Liver (tissue), 9 donors: ENCODE data around the gene ULK3. TPM values are rescaled to one million over a fixed set of nuclear protein-coding genes. Genes with fewer than 3 reads are reported as not detected.

Experiments used
- DNase-seq: peaks from one replicate; pipeline ENCODE4 v3.0.0-alpha.2; 2017; ENCODE audit warnings: low spot score
- H3K27ac ChIP-seq, 2 donors: one replicate each; pipeline ENCODE4 v1.7.0; 2013; ENCODE audit warnings: inconsistent platforms in 2 of 2, low read length in 2 of 2, control low read depth in 1 of 2, low read depth in 1 of 2, mild to moderate bottlenecking in 1 of 2
- H3K27me3 ChIP-seq, 4 donors: one replicate each; pipeline versions ENCODE4 v1.6.1 to v1.7.0; 2013; ENCODE audit warnings: low read length in 3 of 4, inconsistent platforms in 1 of 4, mild to moderate bottlenecking in 1 of 4, moderate library complexity in 1 of 4; ENCODE audit not compliant: control insufficient read depth in 4 of 4, insufficient read depth in 4 of 4
- H3K36me3 ChIP-seq, 4 donors: one replicate each; pipeline versions ENCODE4 v1.6.1 to v1.7.0; 2013; ENCODE audit warnings: low read length in 3 of 4, mild to moderate bottlenecking in 3 of 4, low read depth in 1 of 4, moderate library complexity in 1 of 4; ENCODE audit not compliant: control insufficient read depth in 4 of 4, insufficient read depth in 3 of 4
- H3K4me1 ChIP-seq, 4 donors: one replicate each; pipeline versions ENCODE4 v1.6.1 to v1.7.0; 2013; ENCODE audit warnings: low read length in 3 of 4, mild to moderate bottlenecking in 3 of 4, moderate library complexity in 1 of 4; ENCODE audit not compliant: control insufficient read depth in 4 of 4, insufficient read depth in 4 of 4
- H3K4me3 ChIP-seq, 3 donors: one replicate each; pipeline versions ENCODE4 v1.6.1 to v1.7.0; 2013; ENCODE audit warnings: low read length in 3 of 3, control low read depth in 1 of 3, low read depth in 1 of 3, mild to moderate bottlenecking in 1 of 3
- H3K9ac ChIP-seq, 2 donors: one replicate each; pipeline ENCODE4 v1.7.0; 2013; ENCODE audit warnings: low read length in 2 of 2, mild to moderate bottlenecking in 2 of 2, moderate library complexity in 2 of 2, control low read depth in 1 of 2, low read depth in 1 of 2
- H3K9me3 ChIP-seq, 4 donors: one replicate each; pipeline versions ENCODE4 v1.6.1 to v1.7.0; 2013; ENCODE audit warnings: low read length in 3 of 4; ENCODE audit not compliant: control insufficient read depth in 4 of 4
- ATF3 ChIP-seq: IDR thresholded peaks from 2 replicates; pipeline ENCODE4 v1.6.1; 2016; ENCODE audit warnings: antibody characterized with exemption
- EGR1 ChIP-seq, 2 donors: IDR thresholded peaks; 2 replicates each; pipeline ENCODE4 v1.6.1; 2016 to 2018; ENCODE audit warnings: antibody characterized with exemption in 2 of 2, low read depth in 2 of 2
- FOXA1 ChIP-seq: IDR thresholded peaks from 2 replicates; pipeline ENCODE4 v1.6.1; 2016; ENCODE audit warnings: antibody characterized with exemption
- FOXA2 ChIP-seq: IDR thresholded peaks from 2 replicates; pipeline ENCODE4 v1.6.1; 2016; ENCODE audit warnings: antibody characterized with exemption
- GABPA ChIP-seq, 2 donors: IDR thresholded peaks in 1 of 2; conservative IDR thresholded peaks in 1 of 2; 2 replicates each; pipeline ENCODE4 v1.6.1; 2016; ENCODE audit warnings: antibody characterized with exemption in 2 of 2, mild to moderate bottlenecking in 1 of 2, moderate library complexity in 1 of 2
- HNF4A ChIP-seq, 2 donors: conservative IDR thresholded peaks; 2 replicates each; pipeline ENCODE4 v1.6.1; 2016; ENCODE audit warnings: antibody characterized with exemption in 2 of 2, mild to moderate bottlenecking in 2 of 2
- HNF4G ChIP-seq: IDR thresholded peaks from 2 replicates; pipeline ENCODE4 v1.6.1; 2016; ENCODE audit warnings: antibody characterized with exemption
- JUND ChIP-seq, 2 donors: IDR thresholded peaks; 2 replicates each; pipeline ENCODE4 v1.6.1; 2016; ENCODE audit warnings: antibody characterized with exemption in 2 of 2
- MAX ChIP-seq: IDR thresholded peaks from 2 replicates; pipeline ENCODE4 v1.6.1; 2016; ENCODE audit warnings: antibody characterized with exemption
- NR2F2 ChIP-seq: IDR thresholded peaks from 2 replicates; pipeline ENCODE4 v1.6.1; 2016; ENCODE audit warnings: antibody characterized with exemption
- RAD21 ChIP-seq, 2 donors: IDR thresholded peaks; 2 replicates each; pipeline ENCODE4 v1.6.1; 2016; ENCODE audit warnings: antibody characterized with exemption in 2 of 2, mild to moderate bottlenecking in 2 of 2
- REST ChIP-seq: IDR thresholded peaks from 2 replicates; pipeline ENCODE4 v1.6.1; 2016; ENCODE audit warnings: antibody characterized with exemption, mild to moderate bottlenecking
- RXRA ChIP-seq, 2 donors: IDR thresholded peaks; 2 replicates each; pipeline ENCODE4 v1.6.1; 2017 to 2018; ENCODE audit warnings: antibody characterized with exemption in 2 of 2, mild to moderate bottlenecking in 1 of 2
- SP1 ChIP-seq: IDR thresholded peaks from 2 replicates; pipeline ENCODE4 v1.6.1; 2018; ENCODE audit warnings: antibody characterized with exemption, mild to moderate bottlenecking
- TAF1 ChIP-seq: conservative IDR thresholded peaks from 2 replicates; pipeline ENCODE4 v1.6.1; 2016; ENCODE audit warnings: antibody characterized with exemption, mild to moderate bottlenecking
- YY1 ChIP-seq: IDR thresholded peaks from 2 replicates; pipeline ENCODE4 v1.6.1; 2016; ENCODE audit warnings: antibody characterized with exemption, mild to moderate bottlenecking
- ZBTB33 ChIP-seq: IDR thresholded peaks from 2 replicates; pipeline ENCODE4 v1.6.1; 2016; ENCODE audit warnings: antibody characterized with exemption
- WGBS: extraction: QIAGEN DNeasy Blood & Tissue Kit; methylation state at CpG from one replicate; pipeline ENCODE4 v1.1.7; 2013; 5-methylcytosine and 5-hydroxymethylcytosine counted together
- polyA plus RNA-seq, 2 donors: library from polyadenylated mRNA; stranded (reverse) in 1 of 2; unstranded in 1 of 2; fragments of 200-250 nt in 1 of 2; fragments of >200 nt in 1 of 2; fragmentation: Nextera tagmentation in 1 of 2; extraction: Ambion mirVana in 1 of 2; gene quantifications; one replicate each; pipeline versions ENCODE4 v1.2.1 to v1.2.3, GENCODE V29; 2013 to 2015
- total RNA-seq, 2 donors: library from RNA; depleted of rRNA; stranded (reverse); fragments of >200 nt; gene quantifications; one replicate each; pipeline ENCODE4 v1.2.3, GENCODE V29; 2014
- donor health status: healthy.
- donor health status: healthy.
- donor health status: healthy.
- donor health status: healthy.
- donor health status: healthy.

Gene ULK3
- total and polyA plus RNA-seq, 4 donors = 13.1 to 35.5 (median 21.4) TPM

GRCh38 chr15:74855857-74856256 lies 12.9 kb upstream of the ULK3 start:
- H3K4me3 ChIP-seq = no peak overlapping the region
- H3K27ac ChIP-seq = no peak overlapping the region
- no peak for DNase-seq
- H3K4me1 ChIP-seq = peaks cover 0 to 5% (median 0%) of the 10 kb centered on the region in 4 donors
- H3K36me3 ChIP-seq = peaks cover 8 to 35% (median 20%) of the 10 kb centered on the region in 4 donors
- no peak for TF ChIP-seq SP1
- no peak for TF ChIP-seq FOXA1
- no peak for TF ChIP-seq JUND (IDR thresholded peaks at IDR 0.05)
- no peak for TF ChIP-seq RXRA (IDR thresholded peaks at IDR 0.05)
- TF ChIP-seq FOXA2 = no peak
- no peak for TF ChIP-seq GABPA (IDR thresholded peaks at IDR 0.05 in 1 of 2, conservative IDR thresholded peaks at IDR 0.05 in 1 of 2)
- TF ChIP-seq YY1 = no peak
- TF ChIP-seq HNF4G = no peak
- no peak for TF ChIP-seq TAF1
- TF ChIP-seq RAD21 (IDR thresholded peaks at IDR 0.05) = no peak
- TF ChIP-seq ZBTB33 = no peak
- no peak for TF ChIP-seq NR2F2
- no peak for TF ChIP-seq ATF3
- TF ChIP-seq MAX = no peak
- no peak for TF ChIP-seq HNF4A (conservative IDR thresholded peaks at IDR 0.05)
- no peak for TF ChIP-seq REST
- no peaks in the 10 kb centered on the region for H3K27me3 ChIP-seq
- 98% methylated on average over 2 of the region's 2 CpGs for WGBS
- H3K9me3 ChIP-seq = no peaks in the 10 kb centered on the region
- no peak overlapping the region for H3K9ac ChIP-seq

GRCh38 chr15:74854453-74855022 lies 11.6 kb upstream of the ULK3 start:
- 96% methylated on average over 13 of the region's 13 CpGs for WGBS
- no peak overlapping the region for H3K27ac ChIP-seq
- TF ChIP-seq HNF4G (no peak), RXRA (IDR thresholded peaks at IDR 0.05) (no peak), FOXA1 (no peak), REST (no peak), NR2F2 (no peak), GABPA (IDR thresholded peaks at IDR 0.05 in 1 of 2, conservative IDR thresholded peaks at IDR 0.05 in 1 of 2) (no peak), RAD21 (IDR thresholded peaks at IDR 0.05) (no peak), EGR1 (IDR thresholded peaks at IDR 0.05; ENCODE audit: low read depth in 2 of 2) (no peak), HNF4A (conservative IDR thresholded peaks at IDR 0.05) (no peak), TAF1 (no peak), FOXA2 (no peak)
- H3K4me3 ChIP-seq = no peak overlapping the region
- peaks cover 0 to 5% (median 0%) of the 10 kb centered on the region in 4 donors for H3K4me1 ChIP-seq
- no peak overlapping the region for H3K9ac ChIP-seq
- no peaks in the 10 kb centered on the region for H3K9me3 ChIP-seq
- peaks cover 11 to 47% (median 27%) of the 10 kb centered on the region in 4 donors for H3K36me3 ChIP-seq
- no peak for DNase-seq
- H3K27me3 ChIP-seq = no peaks in the 10 kb centered on the region
